ENCODE data around the gene PCF11. TPM values are rescaled to one million over a fixed set of nuclear protein-coding genes. Genes with fewer than 3 reads are reported as not detected.

Gene PCF11
- total and polyA plus RNA-seq, 2 of the 4 experiments (the other 2 are of a cell fraction): 19.2 to 26.7 TPM

DNA sequence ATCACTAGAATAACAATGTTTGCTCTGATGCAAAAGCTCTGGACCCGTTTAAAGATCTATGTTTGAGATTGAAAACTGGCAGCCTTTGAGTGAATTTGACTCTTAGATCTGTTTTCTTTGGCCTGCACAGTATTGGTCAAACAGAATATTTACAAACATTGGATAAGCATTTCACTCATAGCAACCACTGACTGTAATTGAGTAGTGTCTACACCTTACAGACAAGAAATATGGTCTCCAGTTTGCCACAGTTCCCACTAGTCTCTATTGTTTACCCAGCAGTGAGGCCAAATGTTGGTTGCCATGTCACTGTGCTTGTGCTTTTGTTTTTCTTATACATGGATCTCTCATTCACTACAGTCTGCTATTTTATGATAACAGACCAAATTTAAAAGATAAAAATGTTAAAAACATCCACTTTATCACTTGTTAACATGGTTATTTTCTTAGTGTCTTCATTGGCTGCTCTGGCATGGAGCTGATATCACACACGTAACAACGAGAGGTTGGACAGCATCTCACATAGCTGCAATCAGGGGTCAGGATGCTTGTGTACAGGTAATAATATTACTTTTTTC, 48.8 kb downstream of the PCF11 start:
- Histone ChIP-seq H3K36me3 (ENCODE audit: control insufficient read depth, insufficient read depth, low read length) (peaks cover 3% of the 10 kb centered on the region; the same call in 1 of the 2 replicates), H3K23ac (ENCODE audit: low read depth, low read length) (no peak overlapping the region), H2AK5ac (ENCODE audit: low read depth, low read length) (no peak overlapping the region), H2BK5ac (ENCODE audit: low read depth, low read length, poor library complexity, severe bottlenecking) (no peak overlapping the region), H2BK120ac (ENCODE audit: low read depth, low read length) (no peak overlapping the region), H4K91ac (ENCODE audit: insufficient read depth, low read depth, low read length) (no peak overlapping the region), H3K14ac (replicated peaks; ENCODE audit: low read depth, low read length) (no peak overlapping the region), H4K5ac (ENCODE audit: low read depth, low read length) (no peak overlapping the region), H2BK20ac (ENCODE audit: low read depth, low read length) (no peak overlapping the region), H3K9me1 (ENCODE audit: insufficient read depth, low read length) (no peaks in the 10 kb centered on the region), H3K27ac (ENCODE audit: insufficient read depth, low read length) (no peak overlapping the region), H3K4me1 (ENCODE audit: control insufficient read depth, insufficient read depth, low read length) (no peaks in the 10 kb centered on the region), H3K18ac (ENCODE audit: low read depth, low read length) (no peak overlapping the region), H3K4me2 (ENCODE audit: low read depth, low read length) (no peak overlapping the region), H3K9ac (ENCODE audit: low read depth, low read length) (no peak overlapping the region), H3K4ac (ENCODE audit: low read depth, low read length) (no peak overlapping the region), H4K8ac (ENCODE audit: low read depth in 2 of 2, low read length in 2 of 2) (no peak overlapping the region), H3K79me1 (ENCODE audit: low read depth in 1 of 2, low read length in 2 of 2) (no peaks in the 10 kb centered on the region), H2BK15ac (ENCODE audit: low read depth, low read length) (no peak overlapping the region), H3K56ac (ENCODE audit: extremely low read depth, insufficient read depth, low read length) (no peak overlapping the region), H2AFZ (replicated peaks; ENCODE audit: low read length, poor library complexity) (no peak overlapping the region), H2AK9ac (replicated peaks; ENCODE audit: low read depth, low read length, poor library complexity) (no peak overlapping the region), H3K9me3 (ENCODE audit: control insufficient read depth, insufficient read depth, low read length) (no peaks in the 10 kb centered on the region), H4K20me1 (ENCODE audit: insufficient read depth, low read length) (no peaks in the 10 kb centered on the region), H3K27me3 (ENCODE audit: control insufficient read depth, insufficient read depth, low read length) (no peaks in the 10 kb centered on the region), H3K4me3 (ENCODE audit: insufficient read depth, low read depth, low read length) (no peak overlapping the region)
- dilution Hi-C loops (cut with HindIII; ENCODE audit: low sequenced_read_pairs, unreplicated experiment): no loop called here
- ChIA-PET POLR2A (ENCODE audit: unreplicated experiment) (no interaction called here), CTCF (no interaction called here)
- no CpG with 5 or more reads among the region's 3 CpGs for WGBS, 2 experiments (ENCODE audit: extremely low coverage in 2 of 2, insufficient read length in 1 of 2)
- DNase-seq (no peak), ATAC-seq (ENCODE audit: low read depth) (no peak)
- in situ Hi-C loops (cut with MboI; ENCODE audit: low sequenced_read_pairs): no loop called here
- no peak for TF ChIP-seq MXI1 (IDR thresholded peaks at IDR 0.05; ENCODE audit: borderline replicate concordance, low read depth, low read length)
- no peak for TF ChIP-seq RCOR1 (IDR thresholded peaks at IDR 0.05; ENCODE audit: insufficient replicate concordance, low read length)
- intact Hi-C loops (cut with micrococcal nuclease): loop anchor here (5.0 kb wide), 1 partner anchor 42 kb away; no protein-coding TSS in a partner anchor
- no TSS peak for BruUV-seq (replicated peaks)

All from IMR-90 (cell line).